Stimulated activated CD4-positive, alpha-beta T cell treated with anti-CD3 and anti-CD28 coated beads, Interleukin-15, amount 100 ng/mL, for 24 hours (primary cell): ENCODE measurements around the gene NFATC4.

ENCODE experiments used
- DNase-seq: peaks from one replicate; pipeline ENCODE4 v3.0.0-alpha.2; 2020

Gene NFATC4

DNA sequence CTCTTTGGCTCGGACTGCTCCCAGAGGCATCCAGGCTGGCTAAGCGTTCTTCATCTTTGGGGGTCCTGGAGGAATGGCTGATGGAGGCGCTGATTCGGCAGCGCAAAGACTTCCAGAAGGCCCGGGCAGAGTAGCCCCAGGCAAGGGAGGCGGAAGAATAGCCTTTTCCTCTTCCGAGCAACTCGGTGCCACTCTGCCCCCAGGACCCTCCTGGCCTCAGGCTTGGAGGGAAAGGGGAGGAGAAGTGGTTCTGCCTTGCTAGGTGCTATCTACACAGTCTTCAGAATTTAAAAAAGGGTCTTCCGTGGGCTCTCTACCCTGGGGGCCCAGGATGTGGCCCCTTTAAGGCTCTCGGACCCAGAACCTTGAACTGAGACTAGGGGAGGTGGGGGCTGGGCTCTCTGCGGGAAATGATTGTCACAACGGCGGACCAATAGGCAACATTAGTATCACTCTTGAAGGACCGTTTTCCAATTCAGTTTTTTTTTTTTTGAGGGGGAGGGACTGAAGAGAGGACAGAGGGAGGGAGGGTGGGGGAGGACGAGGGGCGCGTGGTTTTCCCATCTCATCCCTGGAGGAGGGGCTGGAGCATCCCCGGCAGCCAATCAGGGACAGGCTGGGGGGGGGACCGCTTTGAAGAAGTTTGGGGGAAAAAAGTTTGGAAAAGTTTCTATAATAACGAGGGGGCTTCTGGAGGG lies at the start of gene NFATC4:
Gene NFATC4 (plus strand): TSS at position 671 of the 698 bp plus-strand sequence. CDS start 157 bp downstream, outside the sequence.
- DNase-seq, result peak; percentile 39

DNA sequence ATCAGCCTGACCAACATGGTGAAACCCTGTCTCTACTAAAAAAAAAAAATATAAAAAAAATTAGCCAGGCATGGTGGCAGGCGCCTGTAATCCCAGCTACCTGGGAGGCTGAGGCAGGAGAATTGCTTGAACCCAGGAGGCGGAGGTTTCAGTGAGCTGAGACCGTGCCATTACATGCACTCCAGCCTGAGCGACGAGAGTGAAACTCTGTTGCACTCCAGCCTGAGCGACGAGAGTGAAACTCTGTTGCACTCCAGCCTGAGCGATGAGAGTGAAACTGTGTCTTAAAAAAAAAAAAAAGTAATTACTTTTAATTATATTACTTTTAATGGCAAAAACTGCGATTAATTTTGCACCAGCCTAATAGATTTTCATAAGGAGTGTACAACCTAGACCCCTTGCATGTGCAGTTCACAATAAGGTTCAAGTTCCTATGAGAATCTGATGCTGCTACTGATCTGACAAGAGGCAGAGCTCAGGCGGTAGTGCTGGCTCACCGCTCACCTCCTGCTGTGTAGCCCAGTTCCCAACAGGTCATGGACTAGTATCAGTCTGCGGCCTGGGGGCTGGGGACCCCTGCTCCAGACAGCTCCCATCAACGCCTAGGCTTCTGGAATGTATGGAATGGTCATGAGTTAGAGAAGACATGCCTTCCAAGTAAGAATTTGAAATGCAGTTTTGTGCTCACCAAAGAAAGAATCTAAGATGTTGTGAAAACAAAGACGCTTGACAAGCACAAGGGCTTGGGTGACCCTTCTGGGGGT lies 46.6 kb upstream of the NFATC4 start:
- no peak for DNase-seq

DNA sequence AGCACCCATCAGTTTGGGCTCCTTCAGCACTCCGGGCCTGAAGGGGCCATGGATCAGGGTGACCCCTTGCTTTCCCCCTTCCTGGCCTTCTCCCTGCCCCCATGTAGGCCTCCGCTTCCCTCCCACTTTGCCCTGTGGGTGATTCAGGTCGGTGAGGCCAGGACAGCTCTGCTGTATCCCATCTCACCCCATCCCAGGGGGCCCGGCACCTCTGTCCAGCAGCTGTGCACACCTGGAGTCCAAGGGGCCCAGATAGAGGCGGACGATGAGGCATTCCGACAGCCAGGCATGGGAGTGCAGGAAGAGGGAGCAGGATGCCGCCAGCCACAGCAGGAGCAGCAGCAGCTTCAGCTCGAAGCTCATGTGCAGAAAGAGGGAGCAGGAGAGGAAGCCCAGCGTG lies 45.3 kb upstream of the NFATC4 start:
- no peak for DNase-seq

DNA sequence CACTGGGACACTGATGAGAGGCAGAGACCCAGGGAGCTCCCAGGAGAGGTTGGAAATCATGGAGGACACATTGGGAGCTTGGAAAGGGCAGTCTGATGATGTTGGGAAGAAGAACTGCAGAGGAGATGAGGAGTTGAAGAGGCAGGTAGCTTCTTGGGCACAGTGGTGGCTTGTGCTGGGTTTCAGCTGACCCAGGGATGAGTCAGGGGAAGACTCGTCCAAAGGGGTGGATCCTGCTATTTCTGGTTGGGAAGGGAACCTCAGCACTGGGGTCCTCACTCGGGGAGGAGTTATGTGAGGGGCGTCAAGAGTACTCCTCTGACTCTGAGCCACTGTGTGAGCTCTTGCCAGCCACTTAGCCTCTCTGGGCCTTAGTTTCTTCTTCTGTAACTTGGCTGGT lies 44.6 kb upstream of the NFATC4 start:
- DNase-seq, result no peak

DNA sequence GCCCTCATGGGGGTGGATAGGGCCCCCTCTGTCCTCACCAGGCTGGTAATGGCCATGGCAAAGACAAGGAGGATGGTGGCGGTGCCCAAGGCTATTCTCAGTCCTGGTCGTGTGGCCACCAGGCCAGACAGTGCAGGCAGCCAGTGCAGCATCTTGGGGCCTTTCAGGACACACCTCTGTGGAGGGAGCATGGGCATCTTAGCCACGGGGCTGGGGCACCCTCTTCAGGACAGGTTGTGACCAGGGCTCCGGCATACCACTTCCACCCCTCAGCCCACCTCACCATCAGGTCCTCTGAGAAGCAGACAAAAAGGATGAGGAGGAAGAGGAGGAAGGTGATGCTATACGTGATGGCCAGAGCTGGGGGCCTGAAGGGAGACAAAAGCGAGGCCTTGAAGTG lies 44.0 kb upstream of the NFATC4 start:
- no peak for DNase-seq

DNA sequence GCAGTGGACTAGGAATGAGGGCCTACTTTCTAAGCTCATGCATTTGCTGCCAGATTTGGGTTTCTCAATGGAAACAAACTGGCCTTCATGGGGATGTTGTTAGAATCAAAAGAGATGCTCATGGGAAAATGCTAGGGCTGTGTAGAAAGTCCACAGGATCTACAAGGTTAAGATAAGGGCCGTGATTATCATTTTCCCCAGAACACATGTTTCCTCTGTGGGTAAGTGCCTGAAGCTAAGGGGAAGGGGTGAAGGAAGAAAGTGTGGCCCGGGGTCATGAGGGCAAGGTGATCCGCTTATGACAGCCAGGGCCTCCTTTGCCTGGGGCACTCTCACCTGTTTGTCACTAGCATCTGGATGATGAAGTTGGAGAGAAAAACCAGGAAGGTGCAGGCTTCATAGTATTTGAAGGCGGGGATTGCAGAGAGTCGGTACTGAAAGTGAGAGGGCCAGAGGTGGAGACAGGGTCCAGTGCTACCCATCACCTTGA lies 42.9 kb upstream of the NFATC4 start:
- DNase-seq, result no peak

DNA sequence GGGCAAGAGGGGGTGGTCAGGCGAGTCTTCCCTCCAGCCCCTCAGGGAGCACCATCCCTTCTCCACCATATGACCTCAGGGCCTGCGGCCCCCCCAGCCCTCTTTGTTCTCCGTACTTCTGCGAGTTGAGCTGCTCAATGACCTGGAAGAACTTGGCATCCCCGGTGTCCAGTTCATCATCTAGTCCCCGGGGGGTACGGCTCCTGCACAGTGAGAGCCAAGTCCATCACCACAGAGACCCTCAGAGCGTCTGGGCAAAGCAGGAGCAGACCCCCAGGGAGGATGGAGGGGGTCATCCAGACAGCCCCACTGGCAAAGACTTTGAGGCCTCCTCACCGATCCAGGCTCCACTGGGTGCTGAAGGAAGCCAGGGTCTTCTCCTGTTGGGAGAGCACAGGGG lies 42.0 kb upstream of the NFATC4 start:
- no peak for DNase-seq

DNA sequence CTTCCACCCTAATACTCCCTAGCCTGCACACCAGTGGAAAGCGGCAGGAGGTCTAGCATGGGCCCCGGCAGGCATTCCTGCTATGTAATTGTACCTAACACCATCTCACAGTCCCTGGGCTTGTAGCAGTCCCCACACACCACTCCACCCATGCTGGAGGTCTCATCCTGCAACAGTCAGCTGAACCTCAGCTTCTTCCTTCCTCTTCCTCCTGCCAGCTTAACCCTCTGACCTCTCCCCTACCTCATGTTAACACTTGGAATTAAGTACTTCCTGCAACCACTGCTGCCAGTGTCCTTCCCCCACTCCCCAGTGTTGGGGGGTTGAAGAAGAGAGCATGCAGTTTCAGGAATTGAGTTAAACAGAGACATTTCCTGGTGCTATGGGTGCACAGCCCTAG lies 40.7 kb upstream of the NFATC4 start:
- DNase-seq, result no peak

DNA sequence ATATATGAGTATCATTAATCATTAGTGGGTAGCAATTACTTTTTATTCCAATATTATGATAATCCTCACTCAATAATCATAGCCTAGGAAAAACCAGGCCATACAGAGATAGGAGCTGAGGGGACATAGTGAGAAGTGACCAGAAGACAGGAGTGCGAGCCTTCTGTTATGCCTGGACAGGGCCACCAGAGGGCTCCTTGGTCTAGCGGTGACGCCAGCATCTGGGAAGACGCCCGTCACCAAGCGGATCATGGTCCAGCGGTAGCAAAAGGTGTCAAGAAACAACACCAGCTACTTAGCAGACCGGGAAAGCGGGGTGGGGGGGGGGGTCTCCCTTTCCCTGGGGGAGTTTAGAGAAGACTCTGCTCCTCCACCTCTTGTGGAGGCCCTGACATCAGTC lies 40.1 kb upstream of the NFATC4 start:
- peak; percentile 51 for DNase-seq

DNA sequence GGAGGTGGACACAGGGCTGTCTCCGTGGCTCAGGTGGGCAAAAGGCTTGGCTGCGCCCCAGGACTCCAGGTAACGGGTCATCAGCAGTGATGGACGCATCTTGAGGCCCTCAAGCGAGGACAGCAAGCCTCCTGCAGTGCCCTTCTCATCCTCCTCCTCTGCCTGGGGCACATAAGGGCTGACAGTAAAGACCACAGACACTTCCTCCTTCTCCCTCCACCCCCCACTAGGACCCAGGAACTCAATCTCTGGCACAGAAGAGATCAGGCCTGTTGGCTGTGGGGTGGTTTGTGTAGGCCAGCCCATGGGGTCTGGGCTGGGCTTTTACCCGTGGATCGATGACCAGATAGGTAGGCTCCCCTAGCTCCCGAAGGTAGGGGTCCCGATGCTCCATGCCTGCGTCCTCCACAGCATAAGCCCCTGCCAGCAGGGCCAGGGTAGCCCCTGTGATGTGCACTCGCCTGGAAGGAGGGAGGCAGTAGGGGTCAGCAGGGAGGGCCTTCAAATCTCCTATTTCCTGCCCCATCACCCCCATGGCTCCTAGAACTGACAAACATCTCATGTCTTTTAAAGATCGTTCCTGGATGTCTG lies 38.8 kb upstream of the NFATC4 start:
- DNase-seq, result no peak

DNA sequence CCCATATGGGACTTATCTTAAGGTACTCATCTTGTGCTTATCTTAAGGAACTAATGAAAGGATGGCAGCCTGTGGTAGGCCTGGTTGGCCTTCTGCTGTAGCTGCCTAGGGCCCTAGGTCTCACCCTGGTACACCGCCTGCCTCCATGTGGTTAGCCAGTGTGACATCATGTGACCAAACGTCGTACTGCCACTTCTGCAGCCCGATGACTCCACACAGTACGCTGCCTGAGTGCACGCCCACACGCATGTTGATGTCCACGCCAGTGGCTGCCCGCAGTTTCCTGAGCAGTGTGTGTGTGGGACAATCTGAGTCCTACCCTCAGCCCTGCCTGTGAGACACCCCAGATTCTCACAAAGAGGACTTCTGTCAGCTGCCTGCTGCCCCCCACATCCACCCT lies 38.2 kb upstream of the NFATC4 start:
- DNase-seq, result peak; percentile 53

DNA sequence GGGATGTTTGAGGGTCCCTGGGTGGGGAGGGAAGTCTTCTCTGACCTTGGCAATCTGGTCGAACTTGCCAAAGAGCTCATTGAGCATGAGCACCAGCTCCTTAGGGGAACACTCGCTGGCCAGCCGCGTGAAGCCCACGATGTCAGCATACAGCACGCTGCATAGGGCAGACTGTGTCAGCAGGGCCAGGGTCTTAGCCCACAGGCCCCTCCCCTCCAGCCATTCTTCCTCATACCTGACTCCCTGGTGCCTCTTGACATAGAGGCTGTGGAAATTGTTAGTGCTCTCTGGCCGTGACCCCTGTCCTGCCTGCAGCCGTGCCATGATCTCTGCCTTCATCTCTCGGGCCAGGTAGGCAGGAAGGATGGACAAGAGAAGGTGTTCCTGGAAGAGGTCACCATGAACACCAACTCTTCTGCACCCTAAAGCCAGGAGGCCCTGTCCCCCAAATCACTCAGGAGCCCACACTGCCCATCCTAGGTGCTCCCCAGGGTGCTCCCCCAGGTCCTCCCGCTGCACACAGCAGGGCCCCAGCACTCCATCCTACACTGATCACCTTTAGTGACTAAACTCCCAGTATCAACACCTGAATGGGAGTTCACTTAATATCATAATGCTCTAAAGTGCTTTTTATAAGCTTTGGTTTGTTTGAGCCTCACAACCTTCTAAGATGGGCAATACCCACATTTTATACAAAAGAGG lies 36.9 kb upstream of the NFATC4 start:
- DNase-seq, result no peak

DNA sequence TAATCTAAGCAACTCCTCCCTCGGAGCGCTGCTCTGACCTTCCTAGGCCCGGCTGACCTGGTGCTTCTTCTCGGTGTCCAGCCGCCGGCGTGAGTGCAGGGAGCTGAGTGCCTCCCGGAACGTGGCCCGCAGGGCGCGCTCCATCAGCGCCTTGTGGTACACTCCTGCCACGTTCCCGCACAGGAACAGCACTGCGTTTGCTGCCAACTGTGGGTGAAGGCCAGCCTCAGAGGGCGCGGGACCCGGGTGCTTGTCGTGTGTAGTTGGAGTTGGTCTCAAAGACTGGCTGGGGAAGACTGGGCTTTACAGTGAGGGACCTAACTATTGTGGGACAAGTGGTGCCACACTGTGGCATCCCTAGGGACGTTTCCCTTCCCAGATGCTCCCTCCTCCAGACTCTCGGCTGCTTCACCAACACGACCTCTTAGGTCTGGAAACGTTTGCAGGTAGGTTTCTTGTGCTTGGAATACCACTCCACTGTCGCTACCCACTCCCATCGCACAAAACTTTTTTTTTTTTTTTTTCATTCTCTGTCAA lies 36.2 kb upstream of the NFATC4 start:
- no peak for DNase-seq

DNA sequence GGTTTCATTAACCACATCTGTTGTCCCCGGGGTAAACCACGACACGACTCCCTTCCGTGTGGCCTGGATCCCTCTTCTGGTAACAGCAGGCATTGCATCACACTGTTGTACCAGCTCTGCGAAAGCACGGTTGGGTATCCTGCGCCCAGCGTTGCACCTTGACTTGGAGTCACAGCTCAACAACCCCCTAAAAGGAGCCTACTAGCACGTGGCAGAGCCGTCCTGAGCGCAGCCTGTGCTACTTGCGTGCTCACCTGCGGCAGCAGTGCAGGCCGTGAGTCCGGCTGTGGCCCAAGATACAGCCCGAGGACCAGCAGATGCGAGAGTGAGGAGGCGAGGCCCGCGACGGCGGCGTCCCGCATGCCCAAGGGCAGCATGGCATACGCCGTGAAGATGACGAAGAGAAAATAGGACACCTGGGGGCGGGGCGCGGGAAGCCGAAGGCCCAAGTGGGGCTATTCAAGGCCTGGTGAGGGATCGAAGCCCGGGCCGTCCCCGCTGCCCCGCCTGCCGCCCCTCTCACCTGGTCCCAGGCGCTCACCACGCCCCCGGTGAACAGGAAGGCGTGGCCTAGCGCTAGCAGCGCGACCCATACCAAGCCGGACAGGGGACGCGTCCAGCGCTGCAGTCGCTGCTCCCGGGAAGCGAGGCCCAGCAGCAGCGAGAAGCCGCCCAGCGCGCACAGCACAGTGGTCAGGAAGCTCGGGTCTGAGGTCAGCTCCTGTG lies 35.6 kb upstream of the NFATC4 start:
- peak; percentile 89 for DNase-seq

DNA sequence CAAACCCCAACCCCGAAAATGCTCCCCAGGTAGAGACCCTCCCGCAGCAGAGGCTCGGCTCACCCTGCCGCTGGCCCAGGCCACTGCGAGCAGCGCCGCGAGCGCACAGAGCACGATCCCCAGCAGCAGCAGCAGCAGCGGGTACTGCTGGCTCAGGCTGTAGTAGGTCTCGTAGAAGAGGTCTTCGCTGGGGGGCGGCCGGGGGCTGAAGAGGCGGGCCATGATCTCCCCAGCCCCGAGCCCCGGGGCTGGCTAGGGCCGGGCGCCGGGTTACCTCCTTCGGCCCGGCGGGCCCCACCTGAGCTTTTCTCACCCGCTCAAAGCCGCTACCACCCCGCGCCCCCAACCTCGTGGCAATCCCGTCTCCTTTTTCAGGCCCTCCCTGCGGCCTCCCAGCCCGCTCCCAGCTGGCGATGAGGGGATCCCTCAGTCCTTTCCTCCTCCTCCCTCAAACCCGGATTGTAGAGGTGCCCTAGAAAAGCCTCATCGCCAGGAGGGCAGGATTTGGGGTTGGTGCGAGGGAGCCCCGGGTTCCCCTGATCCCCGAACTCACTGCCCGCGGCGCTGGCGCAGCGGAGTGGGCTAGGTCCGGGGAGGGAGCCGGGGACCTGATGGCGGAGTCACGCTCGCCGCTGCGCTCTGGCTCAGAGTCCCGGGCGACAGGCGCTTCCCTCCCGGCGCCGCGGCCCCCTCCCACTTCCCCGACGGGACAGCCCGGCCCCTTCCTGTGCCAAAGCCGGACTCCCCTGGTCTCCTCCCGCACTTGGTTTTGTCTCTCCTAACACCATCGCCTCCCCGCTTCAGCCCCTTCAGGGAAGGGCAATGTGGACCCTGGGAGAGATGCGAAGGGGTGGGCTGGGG lies 33.3 kb upstream of the NFATC4 start, which contains the start of gene ADCY4:
Gene ADCY4 (minus strand): TSS at position 641 of the 861 bp plus-strand sequence. CDS start 419 bp downstream, at position 222.
- no peak for DNase-seq

DNA sequence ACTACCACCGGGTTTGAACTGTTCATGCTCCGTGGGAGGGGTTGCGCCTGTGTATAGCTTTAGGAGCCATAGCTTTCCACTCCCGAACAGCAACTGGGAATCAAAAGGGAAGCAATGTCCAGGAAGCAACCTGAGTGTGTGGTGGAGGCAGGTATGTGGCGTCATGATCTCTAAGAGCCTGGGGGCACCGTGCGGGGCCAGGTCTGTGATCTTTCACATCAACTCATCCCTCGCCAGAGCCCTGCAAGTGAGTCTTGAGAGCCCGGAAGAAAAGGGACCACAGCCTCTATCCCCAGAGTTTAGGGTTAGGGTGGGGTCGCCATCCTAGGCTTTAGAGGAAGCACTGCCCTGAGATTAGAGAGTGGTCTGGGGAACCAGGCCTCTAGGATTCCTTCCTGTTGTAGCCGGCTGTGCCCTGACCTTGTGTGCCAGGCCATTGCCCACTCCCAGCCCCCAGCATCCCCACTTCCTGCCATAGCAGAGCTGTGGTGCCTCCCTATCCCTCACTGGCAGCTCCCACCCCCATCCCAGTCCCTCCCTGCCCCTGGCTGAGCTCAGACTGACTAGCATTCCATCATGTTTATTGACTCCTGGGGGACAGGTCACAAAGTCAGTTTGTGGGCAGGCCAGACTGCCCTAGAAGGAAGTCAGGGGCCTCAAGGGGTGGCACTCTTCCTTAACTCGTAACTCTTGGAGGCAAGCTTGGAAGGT lies 32.4 kb upstream of the NFATC4 start:
- no peak for DNase-seq

DNA sequence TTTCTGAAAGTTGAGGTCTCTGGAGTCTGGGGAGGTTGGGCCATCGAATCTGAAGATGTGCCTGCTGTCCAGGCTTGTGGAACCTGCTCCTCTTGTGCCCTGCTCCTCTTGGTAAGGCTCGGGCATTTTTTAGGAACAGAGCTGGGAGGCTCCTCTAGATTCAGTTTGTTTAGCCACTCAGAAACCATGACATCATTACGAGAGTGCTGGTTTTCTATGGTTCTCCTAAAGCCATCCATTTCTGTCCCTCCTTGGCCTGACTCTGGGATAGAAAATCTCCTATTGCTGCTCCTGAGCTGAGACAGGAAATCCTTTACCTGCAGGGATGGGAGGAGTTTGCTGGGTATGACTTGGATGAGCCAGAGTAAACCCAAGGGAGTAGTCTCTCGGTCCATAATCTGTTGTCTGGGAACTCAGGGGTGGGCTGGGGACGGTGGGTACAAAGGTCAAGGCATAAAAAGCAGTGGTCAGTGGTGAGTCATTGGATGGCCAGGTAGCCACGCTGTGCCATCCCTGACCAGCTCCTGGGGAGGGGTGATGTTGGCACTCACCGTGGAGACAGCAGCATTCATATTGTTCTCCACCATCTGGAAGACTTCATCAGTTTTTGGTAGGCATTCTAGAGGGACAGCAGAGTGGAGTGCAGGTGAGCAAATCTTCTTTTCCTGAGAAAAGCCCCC lies 30.7 kb upstream of the NFATC4 start:
- DNase-seq, result no peak

DNA sequence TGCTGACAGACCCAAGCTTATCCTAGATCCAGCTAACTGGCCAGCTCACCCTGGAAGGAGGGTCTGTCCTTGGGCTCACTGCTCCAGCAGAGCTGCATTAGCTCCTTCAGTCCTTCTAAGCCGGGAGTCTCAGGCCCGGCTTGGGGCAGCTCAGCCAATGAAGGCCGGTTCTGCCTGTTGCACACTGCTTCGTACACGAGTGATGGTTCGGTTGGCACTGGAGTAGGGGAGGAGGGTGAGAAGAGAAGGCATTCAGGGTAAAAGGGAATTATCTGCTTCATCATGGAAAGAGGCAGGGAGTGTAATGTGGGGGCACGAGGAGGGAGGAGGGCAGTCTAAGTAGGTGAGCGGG lies 30.2 kb upstream of the NFATC4 start:
- no peak for DNase-seq

DNA sequence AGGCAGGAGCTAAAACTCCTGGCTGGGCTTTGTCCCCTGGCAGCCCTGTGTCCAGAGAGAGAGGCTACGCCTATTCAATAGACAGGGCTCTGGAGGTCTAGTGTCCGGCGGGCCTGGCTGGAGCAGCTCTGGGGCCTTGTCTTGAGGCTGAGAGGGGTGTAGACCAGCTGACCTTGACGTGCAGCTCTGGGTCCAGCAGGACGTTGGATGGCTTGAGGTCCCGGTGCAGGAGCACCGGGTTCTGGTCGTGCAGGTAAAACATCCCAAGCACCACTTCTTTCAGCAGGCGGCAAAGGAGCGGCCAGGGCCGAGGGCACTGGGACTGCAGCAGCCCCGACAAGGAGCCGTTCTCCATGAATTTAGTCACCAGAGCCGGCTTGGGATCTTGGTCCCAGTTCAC lies 29.1 kb upstream of the NFATC4 start:
- no peak for DNase-seq
